Muscle layer of colon (tissue), 2 donors: ENCODE results near the gene SORCS2.

Experiments used
- H3K27ac ChIP-seq: one replicate; pipeline ENCODE4 v1.7.0; 2013; ENCODE audit warnings: low read depth, mild to moderate bottlenecking, low read length, moderate library complexity
- H3K27me3 ChIP-seq, 2 donors: one replicate each; pipeline ENCODE4 v1.7.0; 2013; ENCODE audit warnings: low read length in 2 of 2, mild to moderate bottlenecking in 2 of 2; ENCODE audit not compliant: insufficient read depth in 2 of 2, control insufficient read depth in 1 of 2
- H3K36me3 ChIP-seq: one replicate; pipeline ENCODE4 v1.7.0; 2013; ENCODE audit warnings: mild to moderate bottlenecking, low read length; ENCODE audit not compliant: insufficient read depth
- H3K4me1 ChIP-seq: one replicate; pipeline ENCODE4 v1.7.0; 2013; ENCODE audit warnings: mild to moderate bottlenecking, low read length; ENCODE audit not compliant: insufficient read depth
- H3K4me3 ChIP-seq, 2 donors: one replicate each; pipeline ENCODE4 v1.7.0; 2013; ENCODE audit warnings: low read length in 2 of 2, low read depth in 1 of 2, mild to moderate bottlenecking in 1 of 2, moderate library complexity in 1 of 2
- H3K9ac ChIP-seq: one replicate; pipeline ENCODE4 v1.7.0; 2013; ENCODE audit warnings: low read length
- H3K9me3 ChIP-seq: one replicate; pipeline ENCODE4 v1.7.0; 2013; ENCODE audit warnings: mild to moderate bottlenecking, low read length
- donor health status: abdominal sarcoma.
- donor health status: Adenocarcinoma of cecum.

SORCS2 gene

DNA sequence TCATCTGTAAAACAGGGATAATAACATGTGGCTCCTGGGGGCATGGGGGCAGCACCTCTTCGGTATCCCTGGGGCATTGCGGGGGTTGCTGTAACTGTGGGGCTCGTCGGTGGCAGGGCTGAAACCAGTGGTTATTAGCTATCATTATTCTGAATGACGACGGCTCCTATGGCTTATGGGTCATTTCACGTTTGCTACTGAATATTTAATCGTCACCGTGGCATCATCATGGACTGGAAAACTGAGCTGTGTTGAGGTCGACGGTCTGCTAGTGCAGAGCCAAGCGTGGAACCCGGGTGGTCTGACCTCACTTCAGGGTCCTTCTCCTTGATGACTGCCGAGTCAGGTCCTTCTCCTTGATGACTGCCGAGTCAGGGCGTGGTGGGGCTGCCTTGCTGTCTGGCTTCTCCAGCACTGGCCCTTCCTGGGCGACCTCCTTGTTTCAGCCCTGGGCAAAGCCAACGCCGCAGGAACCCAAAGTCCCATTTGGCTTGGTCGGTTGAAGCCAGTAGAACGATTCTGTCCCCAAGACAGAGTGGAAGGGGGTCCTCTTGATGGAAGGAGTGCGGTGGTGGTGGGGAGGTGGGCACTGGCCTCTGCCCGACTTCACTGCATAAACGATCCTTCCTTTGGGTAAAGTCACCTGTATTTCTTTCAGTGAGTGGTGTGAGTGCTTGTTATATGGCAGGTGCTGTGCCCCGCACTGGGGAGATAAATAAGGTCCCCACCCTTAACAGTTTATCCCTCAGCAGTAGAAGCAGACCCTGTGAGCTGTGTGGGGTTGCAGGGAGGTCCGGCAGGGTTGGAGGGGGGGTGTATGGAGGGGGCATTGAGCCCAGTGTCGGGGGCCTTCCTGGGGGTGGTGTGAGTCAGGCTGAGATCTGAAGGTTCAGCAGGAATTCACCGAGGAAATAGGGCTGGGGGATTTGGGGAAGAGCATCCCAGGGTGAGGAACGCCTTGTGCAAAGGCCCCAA, 201.6 kb downstream of the SORCS2 start:
- Histone ChIP-seq H3K9me3 (no peaks in the 10 kb centered on the region), H3K9ac (no peak overlapping the region), H3K4me3 (no peak overlapping the region), H3K4me1 (peaks cover 18% of the 10 kb centered on the region), H3K36me3 (no peaks in the 10 kb centered on the region), H3K27ac (no peak overlapping the region), H3K27me3 (no peaks in the 10 kb centered on the region)

GRCh38 chr4:7394681-7395451, 202.5 kb downstream of the SORCS2 start:
- Histone ChIP-seq H3K36me3 (no peaks in the 10 kb centered on the region), H3K9me3 (no peaks in the 10 kb centered on the region), H3K27ac (no peak overlapping the region), H3K4me3 (no peak overlapping the region), H3K27me3 (no peaks in the 10 kb centered on the region), H3K4me1 (peaks cover 19% of the 10 kb centered on the region), H3K9ac (no peak overlapping the region)

DNA sequence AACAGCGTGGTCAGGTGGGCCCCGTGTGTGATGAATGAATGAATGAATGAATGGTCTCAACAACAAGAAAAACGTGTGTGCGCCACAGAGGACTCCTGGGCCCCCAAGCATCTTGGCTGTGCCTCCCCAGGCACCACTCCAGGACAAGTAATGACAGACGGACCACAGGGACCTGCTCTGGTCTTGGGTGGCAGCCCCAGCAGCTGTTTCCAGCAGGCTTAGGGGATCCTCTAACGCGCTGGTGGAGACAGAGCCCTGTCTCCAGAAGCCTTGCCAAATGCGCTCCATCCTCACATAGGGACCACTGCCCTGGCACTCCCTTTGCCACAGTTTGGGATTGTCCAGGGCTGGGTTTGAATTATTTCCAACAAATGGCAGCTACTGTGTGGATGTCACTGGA, 203.3 kb downstream of the SORCS2 start:
- no peaks in the 10 kb centered on the region for H3K36me3 ChIP-seq
- no peak overlapping the region for H3K9ac ChIP-seq
- H3K9me3 ChIP-seq = no peaks in the 10 kb centered on the region
- H3K4me1 ChIP-seq = peaks cover 19% of the 10 kb centered on the region
- H3K4me3 ChIP-seq = no peak overlapping the region
- H3K27ac ChIP-seq = no peak overlapping the region
- no peaks in the 10 kb centered on the region for H3K27me3 ChIP-seq

DNA sequence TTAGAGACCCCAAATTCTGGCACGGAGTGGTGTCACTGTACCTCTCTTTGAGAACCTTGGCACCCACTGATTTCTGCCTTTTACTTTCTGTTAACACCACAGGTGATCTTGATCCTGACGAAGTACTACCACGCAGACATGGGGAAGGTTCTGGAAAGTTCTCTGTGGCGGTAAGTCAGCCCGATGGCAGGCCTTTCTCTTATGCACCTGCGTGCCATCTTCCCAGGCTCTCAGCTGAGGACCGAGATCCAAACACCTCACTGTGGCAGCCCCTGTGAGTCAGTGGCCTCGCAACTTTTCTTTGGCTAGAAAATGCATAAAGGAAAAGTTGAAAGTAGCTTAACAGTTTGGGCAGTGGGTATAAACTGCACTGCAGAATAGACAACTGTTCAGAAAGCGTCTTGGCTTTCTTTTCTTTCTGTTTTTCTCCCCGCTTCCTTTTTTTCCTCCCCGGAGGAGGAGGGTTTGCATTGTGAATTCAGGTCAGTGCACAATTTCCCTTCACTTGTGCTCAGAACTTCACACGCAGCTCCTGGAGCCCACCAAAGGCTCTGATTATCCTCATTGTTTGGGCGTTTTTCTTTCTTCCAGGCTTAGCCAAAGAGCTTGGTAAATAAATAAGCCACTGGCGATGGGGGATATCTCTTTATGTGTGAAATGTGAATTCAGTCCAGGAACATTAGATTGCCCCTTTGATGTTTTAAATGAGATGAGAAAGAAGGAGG, 204.0 kb downstream of the SORCS2 start:
- Histone ChIP-seq H3K27ac (no peak overlapping the region), H3K36me3 (no peaks in the 10 kb centered on the region), H3K27me3 (no peaks in the 10 kb centered on the region), H3K4me1 (peaks cover 19% of the 10 kb centered on the region), H3K9ac (no peak overlapping the region), H3K4me3 (no peak overlapping the region), H3K9me3 (no peaks in the 10 kb centered on the region)

GRCh38 chr4:7397206-7398103, 205.1 kb downstream of the SORCS2 start:
- Histone ChIP-seq H3K9me3 (no peaks in the 10 kb centered on the region), H3K27me3 (no peaks in the 10 kb centered on the region), H3K9ac (no peak overlapping the region), H3K27ac (no peak overlapping the region), H3K36me3 (no peaks in the 10 kb centered on the region), H3K4me3 (no peak overlapping the region), H3K4me1 (peaks cover 21% of the 10 kb centered on the region)

- H3K9ac ChIP-seq = no peak overlapping the region
- H3K4me1 ChIP-seq = peaks cover 27% of the 10 kb centered on the region
- H3K4me3 ChIP-seq = no peak overlapping the region
- no peaks in the 10 kb centered on the region for H3K36me3 ChIP-seq
- no peak overlapping the region for H3K27ac ChIP-seq
- H3K9me3 ChIP-seq = no peaks in the 10 kb centered on the region
- no peaks in the 10 kb centered on the region for H3K27me3 ChIP-seq
Observed at GRCh38 chr4:7398104-7398423, 205.7 kb downstream of the SORCS2 start.

- no peaks in the 10 kb centered on the region for H3K36me3 ChIP-seq
- H3K27me3 ChIP-seq = no peaks in the 10 kb centered on the region
- H3K4me3 ChIP-seq = no peak overlapping the region
- H3K4me1 ChIP-seq = peaks cover 31% of the 10 kb centered on the region
- H3K9me3 ChIP-seq = no peaks in the 10 kb centered on the region
- H3K27ac ChIP-seq = no peak overlapping the region
- H3K9ac ChIP-seq = no peak overlapping the region
Observed at GRCh38 chr4:7398788-7399439, 206.6 kb downstream of the SORCS2 start.

GRCh38 chr4:7399440-7400234, 207.3 kb downstream of the SORCS2 start:
- no peak overlapping the region for H3K9ac ChIP-seq
- no peaks in the 10 kb centered on the region for H3K9me3 ChIP-seq
- no peaks in the 10 kb centered on the region for H3K27me3 ChIP-seq
- no peak overlapping the region for H3K27ac ChIP-seq
- no peak overlapping the region for H3K4me3 ChIP-seq
- H3K4me1 ChIP-seq = peaks cover 31% of the 10 kb centered on the region
- no peaks in the 10 kb centered on the region for H3K36me3 ChIP-seq

DNA sequence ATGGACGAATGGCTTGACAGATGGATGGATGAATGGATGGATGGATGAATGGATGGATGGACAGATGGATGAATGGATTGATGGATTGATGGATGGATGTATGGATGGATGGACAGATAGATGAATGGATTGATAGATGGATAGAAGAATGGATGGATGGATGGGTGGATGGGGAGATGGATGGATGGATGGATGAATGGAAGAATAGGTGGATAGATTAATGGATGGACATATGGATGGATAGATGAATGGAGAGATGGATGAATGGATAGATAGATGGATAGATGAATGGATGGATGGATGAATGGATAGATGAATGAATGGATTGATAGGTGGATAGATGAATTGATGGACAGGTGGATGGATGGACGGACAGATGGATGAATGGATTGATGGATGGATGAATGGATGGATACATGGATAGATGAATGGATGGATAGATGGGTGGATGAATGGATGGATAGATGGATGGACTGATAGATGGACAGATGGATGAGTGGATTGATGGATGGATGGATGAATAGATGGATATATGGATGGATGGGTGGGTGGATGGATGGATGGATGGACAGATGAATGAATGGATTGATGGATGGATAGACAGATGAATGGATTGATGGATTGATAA, 208.4 kb downstream of the SORCS2 start:
- Histone ChIP-seq H3K9ac (no peak overlapping the region), H3K27ac (no peak overlapping the region), H3K9me3 (no peaks in the 10 kb centered on the region), H3K4me3 (no peak overlapping the region), H3K4me1 (peaks cover 31% of the 10 kb centered on the region), H3K36me3 (no peaks in the 10 kb centered on the region), H3K27me3 (no peaks in the 10 kb centered on the region)
